Measurements from ENCODE around the gene AIMP1. TPM values are rescaled to one million over a fixed set of nuclear protein-coding genes. Genes with fewer than 3 reads are reported as not detected.
A peak's percentile ranks its signal among the peaks of the same experiment; 100 is the strongest.

AIMP1 gene
- total RNA-seq, 1 donor from 2014 or later, result 37.4 TPM

- peaks cover 25% of the 10 kb centered on the region for H3K9me3 Mint-ChIP-seq (ENCODE audit: low read depth)
- TF ChIP-seq, protein P1, sequence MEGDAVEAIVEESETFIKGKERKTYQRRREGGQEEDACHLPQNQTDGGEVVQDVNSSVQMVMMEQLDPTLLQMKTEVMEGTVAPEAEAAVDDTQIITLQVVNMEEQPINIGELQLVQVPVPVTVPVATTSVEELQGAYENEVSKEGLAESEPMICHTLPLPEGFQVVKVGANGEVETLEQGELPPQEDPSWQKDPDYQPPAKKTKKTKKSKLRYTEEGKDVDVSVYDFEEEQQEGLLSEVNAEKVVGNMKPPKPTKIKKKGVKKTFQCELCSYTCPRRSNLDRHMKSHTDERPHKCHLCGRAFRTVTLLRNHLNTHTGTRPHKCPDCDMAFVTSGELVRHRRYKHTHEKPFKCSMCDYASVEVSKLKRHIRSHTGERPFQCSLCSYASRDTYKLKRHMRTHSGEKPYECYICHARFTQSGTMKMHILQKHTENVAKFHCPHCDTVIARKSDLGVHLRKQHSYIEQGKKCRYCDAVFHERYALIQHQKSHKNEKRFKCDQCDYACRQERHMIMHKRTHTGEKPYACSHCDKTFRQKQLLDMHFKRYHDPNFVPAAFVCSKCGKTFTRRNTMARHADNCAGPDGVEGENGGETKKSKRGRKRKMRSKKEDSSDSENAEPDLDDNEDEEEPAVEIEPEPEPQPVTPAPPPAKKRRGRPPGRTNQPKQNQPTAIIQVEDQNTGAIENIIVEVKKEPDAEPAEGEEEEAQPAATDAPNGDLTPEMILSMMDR (IDR thresholded peaks at IDR 0.05), result no peak
- H3K4me3 Mint-ChIP-seq (ENCODE audit: unreplicated experiment), result no peak overlapping the region
- DNase-seq (ENCODE audit: low spot score), result no peak
- peaks cover 8% of the 10 kb centered on the region for H3K4me1 Mint-ChIP-seq (ENCODE audit: low read depth)
- no peaks in the 10 kb centered on the region for H3K27me3 Mint-ChIP-seq (ENCODE audit: low read depth)
- no peak overlapping the region for H3K27ac Mint-ChIP-seq (ENCODE audit: unreplicated experiment)
- H3K36me3 Mint-ChIP-seq (ENCODE audit: low read depth), result peaks cover 44% of the 10 kb centered on the region
Measured at GRCh38 chr4:106337916-106338315, 21.6 kb downstream of the AIMP1 start.

- H3K36me3 Mint-ChIP-seq (ENCODE audit: low read depth), result peaks cover 40% of the 10 kb centered on the region
Measured at GRCh38 chr4:106338671-106339070, 22.3 kb downstream of the AIMP1 start.

GRCh38 chr4:106339431-106339830 lies 23.1 kb downstream of the AIMP1 start:
- no peak overlapping the region for H3K4me3 Mint-ChIP-seq (ENCODE audit: unreplicated experiment)
- H3K9me3 Mint-ChIP-seq (ENCODE audit: low read depth), result peaks cover 25% of the 10 kb centered on the region
- no peak overlapping the region for H3K27ac Mint-ChIP-seq (ENCODE audit: unreplicated experiment)
- no peaks in the 10 kb centered on the region for H3K27me3 Mint-ChIP-seq (ENCODE audit: low read depth)
- H3K36me3 Mint-ChIP-seq (ENCODE audit: low read depth), result peaks cover 40% of the 10 kb centered on the region
- no peak for DNase-seq (ENCODE audit: low spot score)
- TF ChIP-seq, protein P1 (IDR thresholded peaks at IDR 0.05), result no peak
- H3K4me1 Mint-ChIP-seq (ENCODE audit: low read depth), result peaks cover 13% of the 10 kb centered on the region

More at GRCh38 chr4:106338671-106339070, 22.3 kb downstream of the AIMP1 start:
- no peak overlapping the region for H3K4me3 Mint-ChIP-seq (ENCODE audit: unreplicated experiment)
- peaks cover 25% of the 10 kb centered on the region for H3K9me3 Mint-ChIP-seq (ENCODE audit: low read depth)
- DNase-seq (ENCODE audit: low spot score), result no peak
- TF ChIP-seq, protein P1 (IDR thresholded peaks at IDR 0.05), result no peak
- H3K4me1 Mint-ChIP-seq (ENCODE audit: low read depth), result peaks cover 8% of the 10 kb centered on the region
- no peaks in the 10 kb centered on the region for H3K27me3 Mint-ChIP-seq (ENCODE audit: low read depth)
- H3K27ac Mint-ChIP-seq (ENCODE audit: unreplicated experiment), result no peak overlapping the region

- no peak overlapping the region for H3K27ac Mint-ChIP-seq (ENCODE audit: unreplicated experiment)
- H3K9me3 Mint-ChIP-seq (ENCODE audit: low read depth), result peaks cover 25% of the 10 kb centered on the region
- no peak overlapping the region for H3K4me3 Mint-ChIP-seq (ENCODE audit: unreplicated experiment)
- no peaks in the 10 kb centered on the region for H3K27me3 Mint-ChIP-seq (ENCODE audit: low read depth)
- DNase-seq (ENCODE audit: low spot score), result no peak
- peaks cover 40% of the 10 kb centered on the region for H3K36me3 Mint-ChIP-seq (ENCODE audit: low read depth)
- TF ChIP-seq, protein P1 (IDR thresholded peaks at IDR 0.05), result no peak
- peaks cover 14% of the 10 kb centered on the region for H3K4me1 Mint-ChIP-seq (ENCODE audit: low read depth)
Measured at GRCh38 chr4:106340774-106341173, 24.4 kb downstream of the AIMP1 start.

GRCh38 chr4:106343865-106344646 lies 27.7 kb downstream of the AIMP1 start:
- Mint-ChIP-seq H3K4me1 (ENCODE audit: low read depth) (peaks cover 14% of the 10 kb centered on the region), H3K4me3 (ENCODE audit: unreplicated experiment) (no peak overlapping the region), H3K27me3 (ENCODE audit: low read depth) (no peaks in the 10 kb centered on the region), H3K36me3 (ENCODE audit: low read depth) (peaks cover 25% of the 10 kb centered on the region), H3K27ac (ENCODE audit: unreplicated experiment) (peak overlapping the region; percentile 1), H3K9me3 (ENCODE audit: low read depth) (peaks cover 15% of the 10 kb centered on the region)
- TF ChIP-seq, protein P1 (IDR thresholded peaks at IDR 0.05), result no peak
- no peak for DNase-seq (ENCODE audit: low spot score)

Measured in chondrocyte (in vitro differentiated cells).